NOMO-1 treated with dmso at 0.1 percent for 144 hours (cell line): ENCODE measurements around the gene MICAL3.
"Not testable (repeated sequence)": the region's sequence is repeated elsewhere in the genome, so short reads cannot be mapped to it uniquely, and the experiment has no call there.

Source experiments
- DNase-seq: peaks from one replicate; lab custom pipeline; 2025; ENCODE audit not compliant: unreplicated experiment; lab: John Stamatoyannopoulos, UW

The MICAL3 gene

GRCh38 chr22:18032455-18033101 lies 8.2 kb upstream of the MICAL3 start:
- DNase-seq = no peak

DNA sequence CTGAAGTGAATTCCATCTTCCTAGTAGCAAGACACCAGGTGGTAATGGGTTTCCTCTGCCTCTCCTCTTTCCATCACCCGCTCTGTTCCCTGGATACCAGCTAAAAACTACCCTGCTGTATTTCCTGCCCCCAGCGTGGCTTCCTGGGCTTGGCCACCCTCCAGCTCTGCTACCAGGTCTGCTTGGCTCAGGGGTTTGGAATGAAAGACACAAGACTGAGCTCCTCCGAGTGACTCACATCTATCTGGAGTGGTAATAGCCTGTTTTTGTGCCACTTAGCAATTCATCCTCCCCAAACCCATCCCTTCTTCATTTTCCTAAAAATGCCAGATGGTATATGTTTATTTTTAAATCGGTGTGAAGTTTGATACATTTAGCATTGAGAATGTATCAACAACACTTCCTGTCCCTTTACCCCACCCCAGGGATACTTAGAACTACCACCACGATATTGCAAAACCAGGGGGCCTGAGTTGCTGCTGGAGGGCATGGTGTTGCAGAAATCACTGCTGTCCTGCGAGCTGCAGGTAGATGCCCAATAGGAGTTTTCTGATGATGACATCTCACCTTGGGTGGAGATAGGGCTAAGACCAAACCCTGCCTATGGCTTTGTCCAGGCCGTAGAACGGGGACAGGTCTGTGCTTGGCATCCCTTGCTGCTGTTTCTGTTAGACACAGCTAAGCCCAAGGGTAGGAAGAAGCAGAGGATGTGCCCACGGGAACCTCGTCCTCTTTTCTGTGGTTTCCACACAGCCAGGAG lies 7.5 kb upstream of the MICAL3 start:
- no peak for DNase-seq

- DNase-seq = no peak
Measured at GRCh38 chr22:18029686-18030267, 5.4 kb upstream of the MICAL3 start.

- no peak for DNase-seq
Measured at GRCh38 chr22:18028817-18029527, 4.6 kb upstream of the MICAL3 start.

GRCh38 chr22:18025898-18026297 lies 1.5 kb upstream of the MICAL3 start:
- not testable (repeated sequence) for DNase-seq

DNA sequence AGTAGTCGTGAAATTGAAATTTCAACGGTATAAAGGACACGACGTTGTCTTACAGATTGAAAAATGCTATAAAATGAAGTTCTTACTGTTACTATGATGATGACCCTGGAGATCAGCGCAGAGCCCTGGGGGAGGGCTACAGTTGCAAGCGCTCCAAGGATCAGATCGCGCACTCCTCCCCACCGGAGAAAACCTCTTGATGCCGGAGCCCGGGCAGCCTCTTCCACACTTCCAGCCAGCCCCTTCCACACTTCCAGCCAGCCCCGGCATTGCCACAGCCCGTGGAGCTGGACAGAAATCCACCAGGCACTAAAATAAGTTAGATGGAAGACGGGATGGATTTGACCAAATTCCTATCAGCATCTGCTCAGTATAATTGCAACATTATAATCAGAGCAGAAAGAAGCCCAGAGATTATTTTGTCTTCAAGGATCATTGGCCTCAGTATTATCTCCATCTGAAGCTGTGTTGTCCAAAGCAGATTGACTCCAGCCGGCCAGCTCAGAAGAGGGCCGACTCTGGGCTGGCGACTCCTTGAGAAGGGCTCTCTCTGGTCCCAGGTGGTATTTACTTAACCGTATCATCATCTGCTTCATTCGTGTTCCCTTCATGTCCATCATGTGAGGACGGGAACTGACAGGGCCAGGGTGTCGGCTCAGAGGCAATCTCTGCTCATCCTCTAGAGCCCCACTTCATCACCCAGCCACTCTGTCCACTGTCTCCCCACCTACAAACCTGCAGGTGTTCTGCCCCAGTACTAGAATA lies 777 bp upstream of the MICAL3 start:
- DNase-seq = no peak

- DNase-seq = no peak
Measured at GRCh38 chr22:18023509-18024275, 669 bp downstream of the MICAL3 start.

DNA sequence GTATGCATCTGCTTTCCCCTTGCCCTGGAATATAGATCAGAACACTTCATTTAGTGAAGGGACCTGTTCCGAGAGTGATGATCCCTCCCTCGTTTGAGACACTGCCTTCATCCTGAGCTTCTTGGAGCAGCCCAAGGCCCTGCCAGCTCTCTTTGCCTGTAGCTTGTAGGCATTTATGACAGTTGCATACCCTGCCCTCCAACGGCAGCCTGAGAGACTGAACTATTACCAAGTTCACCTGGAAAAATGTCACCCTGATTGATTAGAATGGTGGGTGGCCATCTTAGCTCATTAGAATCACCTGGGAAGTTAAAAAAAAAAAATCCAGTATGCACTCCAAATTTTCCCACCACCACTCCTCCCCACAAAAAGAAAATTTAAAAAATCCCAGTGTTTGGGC lies 1.5 kb downstream of the MICAL3 start:
- no peak for DNase-seq

DNA sequence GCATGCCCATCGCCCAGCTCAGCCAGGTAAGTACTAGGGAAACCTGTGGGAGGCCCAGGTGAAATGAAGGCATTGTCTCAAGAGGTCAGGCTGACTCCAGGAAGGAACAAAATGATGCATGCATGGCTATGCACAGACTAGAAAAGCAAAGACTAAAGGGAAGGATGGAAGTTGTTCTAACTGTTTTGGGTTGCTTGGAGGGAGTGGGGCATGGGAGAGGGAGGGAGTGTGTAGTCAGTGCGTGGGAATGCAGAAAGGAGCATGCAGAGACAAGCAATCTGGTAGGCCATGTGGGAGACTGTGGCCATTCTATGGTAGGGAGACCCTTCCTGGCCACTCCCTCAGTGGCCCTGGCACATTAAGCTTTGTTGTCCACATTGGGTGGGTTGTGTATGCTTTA lies 2.9 kb downstream of the MICAL3 start:
- no peak for DNase-seq

GRCh38 chr22:18020743-18021142 lies 3.6 kb downstream of the MICAL3 start:
- DNase-seq = not testable (repeated sequence)

DNA sequence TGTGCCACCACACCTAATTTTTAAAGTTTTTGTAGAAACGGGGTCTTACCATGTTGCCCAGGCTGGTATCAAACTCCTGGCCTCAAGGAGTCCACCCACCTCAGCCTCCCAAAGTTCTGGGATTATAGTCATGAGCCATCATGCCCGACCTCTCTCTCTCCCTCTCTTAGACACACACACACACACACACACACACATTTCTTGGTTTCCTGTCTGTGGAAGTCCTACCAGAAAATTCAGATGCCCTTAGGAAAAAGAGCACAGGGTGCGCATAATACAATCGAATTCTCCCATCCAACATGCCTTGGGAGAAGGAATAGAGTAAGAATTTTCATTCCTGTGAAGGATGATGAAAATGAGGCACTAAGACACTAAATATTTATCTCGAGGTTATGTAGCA lies 10.4 kb downstream of the MICAL3 start:
- no peak for DNase-seq

GRCh38 chr22:18013436-18013835 lies 10.9 kb downstream of the MICAL3 start:
- no peak for DNase-seq

GRCh38 chr22:18012531-18012930 lies 11.8 kb downstream of the MICAL3 start:
- no peak for DNase-seq

- no peak for DNase-seq
Measured at GRCh38 chr22:18010266-18010665, 14.1 kb downstream of the MICAL3 start.

DNA sequence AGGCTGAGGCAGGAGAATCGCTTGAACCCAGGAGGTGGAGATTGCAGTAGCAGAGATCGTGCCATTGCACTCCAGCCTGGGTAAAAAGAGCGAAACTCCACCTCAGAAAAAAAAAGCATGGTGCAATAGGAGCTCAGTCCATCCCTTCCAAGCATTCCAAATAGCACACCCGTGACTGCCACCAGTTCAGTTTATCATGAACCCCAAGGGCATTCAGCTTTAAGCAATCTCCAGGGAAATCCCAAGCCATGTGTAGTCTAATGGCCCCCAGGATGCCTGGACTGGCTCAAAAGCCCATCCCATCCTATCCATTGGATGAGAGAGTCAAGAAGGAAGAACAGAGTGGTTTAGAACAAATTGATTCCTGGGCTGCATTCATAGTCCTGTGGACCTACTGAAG lies 16.2 kb downstream of the MICAL3 start:
- DNase-seq = no peak

GRCh38 chr22:18005201-18005926 lies 19.0 kb downstream of the MICAL3 start:
- no peak for DNase-seq

DNA sequence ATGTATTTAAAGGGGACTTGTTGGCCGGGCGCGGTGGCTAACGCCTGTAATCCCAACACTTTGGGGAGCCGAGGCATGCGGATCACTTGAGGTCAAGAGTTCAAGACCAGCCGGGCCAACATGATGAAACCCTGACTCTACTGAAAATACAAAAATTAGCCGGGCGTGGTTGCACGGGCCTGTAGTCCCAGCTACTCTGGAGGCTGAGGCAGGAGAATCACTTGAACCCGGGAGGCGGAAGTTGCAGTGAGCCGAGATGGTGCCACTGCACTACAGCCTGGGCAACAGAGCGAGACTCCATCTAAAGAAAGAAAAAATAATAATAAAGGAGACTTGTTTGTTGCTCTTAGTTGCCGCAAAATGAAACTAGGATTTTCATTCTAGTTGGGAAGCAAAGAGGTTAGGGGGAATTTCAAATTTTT lies 22.5 kb downstream of the MICAL3 start:
- DNase-seq = not testable (repeated sequence)

DNA sequence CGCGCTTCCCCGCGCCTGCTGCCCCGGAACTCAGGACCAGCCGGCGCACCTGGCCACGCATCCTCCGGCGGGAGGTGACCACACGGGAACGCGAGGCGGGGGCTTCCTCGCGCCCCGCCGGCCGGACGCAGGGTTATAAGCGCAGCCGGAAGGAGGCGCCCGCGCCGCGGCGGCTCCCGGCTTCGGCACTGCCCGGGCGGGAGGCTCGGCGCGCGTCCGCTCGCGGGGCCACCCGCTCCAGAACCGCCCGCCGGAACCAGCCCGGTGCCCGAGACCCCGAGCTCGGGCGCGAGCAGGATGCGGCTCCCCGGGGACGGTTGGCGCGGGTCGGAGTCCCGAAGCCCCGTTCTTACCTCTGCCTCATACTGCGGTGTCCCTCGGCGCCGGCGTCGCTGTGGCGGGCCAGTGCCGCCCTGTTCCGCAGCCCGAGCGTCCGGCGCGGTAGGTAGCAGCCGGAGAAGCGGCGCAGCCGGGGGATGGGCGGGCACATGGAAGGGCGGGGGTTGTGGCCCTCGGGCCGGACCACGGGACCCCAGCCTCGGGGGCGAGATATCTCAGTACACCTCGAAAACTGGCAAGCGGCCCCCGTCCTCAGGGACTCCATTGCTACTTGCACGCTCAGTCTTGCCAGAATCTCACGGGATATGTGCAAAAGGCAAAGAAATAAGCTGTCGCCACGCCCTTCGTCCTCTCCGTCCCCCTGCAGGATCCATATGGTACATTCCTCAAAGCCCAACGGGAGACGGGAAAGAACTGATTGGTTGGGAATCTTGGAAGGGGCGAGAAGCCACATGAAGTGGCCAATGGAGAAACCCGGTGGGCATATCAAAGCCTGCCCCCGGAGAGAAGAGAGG lies 23.1 kb downstream of the MICAL3 start:
- peak; percentile 91 for DNase-seq
